ENCODE data around the gene DTNA.

DNA sequence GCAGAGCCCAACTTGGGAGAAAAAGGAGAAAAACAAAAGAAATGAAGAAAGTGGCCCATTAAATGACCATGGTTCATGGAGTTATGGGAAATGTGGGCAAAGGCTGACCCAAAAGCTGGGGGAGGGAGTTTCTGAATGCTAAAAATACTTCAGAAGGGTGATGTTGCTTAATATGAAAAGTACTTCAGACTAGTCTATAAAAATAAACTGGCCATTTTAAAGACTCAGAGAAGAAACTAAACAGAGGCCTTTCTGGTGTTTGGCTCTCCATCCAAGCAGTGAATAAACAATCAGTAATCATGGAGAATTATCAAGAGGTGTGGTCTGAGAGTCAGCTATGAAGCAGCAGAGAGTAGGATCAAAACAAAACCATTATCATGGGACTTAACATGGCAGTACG is 170.3 kb downstream of the DTNA start:
- TF ChIP-seq, protein P1, sequence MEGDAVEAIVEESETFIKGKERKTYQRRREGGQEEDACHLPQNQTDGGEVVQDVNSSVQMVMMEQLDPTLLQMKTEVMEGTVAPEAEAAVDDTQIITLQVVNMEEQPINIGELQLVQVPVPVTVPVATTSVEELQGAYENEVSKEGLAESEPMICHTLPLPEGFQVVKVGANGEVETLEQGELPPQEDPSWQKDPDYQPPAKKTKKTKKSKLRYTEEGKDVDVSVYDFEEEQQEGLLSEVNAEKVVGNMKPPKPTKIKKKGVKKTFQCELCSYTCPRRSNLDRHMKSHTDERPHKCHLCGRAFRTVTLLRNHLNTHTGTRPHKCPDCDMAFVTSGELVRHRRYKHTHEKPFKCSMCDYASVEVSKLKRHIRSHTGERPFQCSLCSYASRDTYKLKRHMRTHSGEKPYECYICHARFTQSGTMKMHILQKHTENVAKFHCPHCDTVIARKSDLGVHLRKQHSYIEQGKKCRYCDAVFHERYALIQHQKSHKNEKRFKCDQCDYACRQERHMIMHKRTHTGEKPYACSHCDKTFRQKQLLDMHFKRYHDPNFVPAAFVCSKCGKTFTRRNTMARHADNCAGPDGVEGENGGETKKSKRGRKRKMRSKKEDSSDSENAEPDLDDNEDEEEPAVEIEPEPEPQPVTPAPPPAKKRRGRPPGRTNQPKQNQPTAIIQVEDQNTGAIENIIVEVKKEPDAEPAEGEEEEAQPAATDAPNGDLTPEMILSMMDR (IDR thresholded peaks at IDR 0.05; ENCODE audit: borderline replicate concordance, extremely low read depth, low read length, poor library complexity, severe bottlenecking): no peak
- no peak for TF ChIP-seq EZH2 (IDR thresholded peaks at IDR 0.05; ENCODE audit: borderline replicate concordance, low read depth, low read length, severe bottlenecking)

Data from DND-41 (cell line).